Endothelial cell of umbilical vein (primary cell): ENCODE measurements around the gene CD200R1L. TPM values are rescaled to one million over a fixed set of nuclear protein-coding genes. Genes with fewer than 3 reads are reported as not detected.

Source experiments
- BruUV-seq: library from RNA; stranded (reverse); fragments of 400-500 nt; replicated peaks from 2 replicates; lab custom pipeline; 2021; lab: Mats Ljungman, UMichigan
- CTCF ChIA-PET: fragments of 300-600, 350-600 bp; sonication (Branson Sonifier 250); formaldehyde crosslinking; loops from one replicate; lab custom pipeline; 2021; ENCODE audit warnings: antibody characterized with exemption, inconsistent platforms; lab: Charles Lee
- POLR2A ChIA-PET: fragments of 300-600, 350-600 bp; sonication (Branson Sonifier 250); formaldehyde crosslinking; loops from one replicate; lab custom pipeline; 2021; ENCODE audit warnings: antibody characterized with exemption, inconsistent platforms; lab: Charles Lee
- DNase-seq: peaks from one replicate; pipeline ENCODE4 v3.0.0-alpha.2; 2011; ENCODE audit warnings: low read depth, low spot score
- FAIRE-seq: peaks from 2 replicates; lab custom pipeline; 2011; peaks lifted over from hg19 to GRCh38; lab: Jason Lieb, UNC
- H2AFZ ChIP-seq: 2 replicates; pipeline ENCODE4 v1.6.0; 2012; ENCODE audit warnings: low read depth, low read length, control low read depth, inconsistent platforms
- H3K27ac ChIP-seq: 2 replicates; pipeline ENCODE4 v1.5.1; 2011; ENCODE audit warnings: low read depth, mild to moderate bottlenecking, control low read depth, low read length, moderate library complexity; ENCODE audit not compliant: insufficient read depth
- H3K27me3 ChIP-seq, 2 experiments: 2 replicates each; pipeline versions ENCODE4 v1.6.0 to v1.6.1; 2011; ENCODE audit warnings: low read length in 2 of 2, mixed read lengths in 1 of 2; ENCODE audit not compliant: control insufficient read depth in 2 of 2, insufficient read depth in 2 of 2
- H3K36me3 ChIP-seq, 2 experiments: 2 replicates in 1 of 2; 3 replicates in 1 of 2; pipeline ENCODE4 v1.5.1; 2011; ENCODE audit warnings: low read length in 2 of 2, mild to moderate bottlenecking in 1 of 2, moderate library complexity in 1 of 2; ENCODE audit not compliant: control insufficient read depth in 2 of 2, insufficient read depth in 2 of 2; ENCODE audit errors: extremely low read depth in 1 of 2
- H3K4me1 ChIP-seq: 3 replicates; pipeline ENCODE4 v1.5.1; 2011; ENCODE audit warnings: mild to moderate bottlenecking, low read length; ENCODE audit not compliant: control insufficient read depth, insufficient read depth; ENCODE audit errors: extremely low read depth
- H3K4me2 ChIP-seq: 2 replicates; pipeline ENCODE4 v1.6.1; 2011; ENCODE audit warnings: low read length, control low read depth, mixed read lengths; ENCODE audit not compliant: insufficient read depth
- H3K4me3 ChIP-seq, 3 experiments: fragments of 200-600 bp in 1 of 3; sonication (generic), shearing (Covaris generic) in 1 of 3; replicated peaks in 1 of 3; 2 replicates each; pipeline ENCODE4 v1.5.1; 2011 to 2016; ENCODE audit warnings: control low read depth in 3 of 3, low read length in 3 of 3, mild to moderate bottlenecking in 2 of 3, inconsistent platforms in 1 of 3, low read depth in 1 of 3, moderate library complexity in 1 of 3; ENCODE audit not compliant: insufficient read depth in 1 of 3
- H3K79me2 ChIP-seq: 2 replicates; pipeline ENCODE4 v1.6.0; 2012; ENCODE audit warnings: low read length, inconsistent platforms; ENCODE audit not compliant: control insufficient read depth, insufficient read depth
- H3K9ac ChIP-seq: replicated peaks from 2 replicates; pipeline ENCODE3; 2011; ENCODE audit warnings: low read length, control low read depth; ENCODE audit not compliant: insufficient read depth; ENCODE audit errors: extremely low read depth
- H3K9me1 ChIP-seq: replicated peaks from 3 replicates; pipeline ENCODE4 v1.6.0; 2011; ENCODE audit warnings: mild to moderate bottlenecking, low read length; ENCODE audit not compliant: control insufficient read depth, insufficient read depth; ENCODE audit errors: extremely low read depth
- H3K9me3 ChIP-seq: replicated peaks from 2 replicates; pipeline ENCODE4 v1.5.1; 2012; ENCODE audit warnings: low read length, inconsistent platforms; ENCODE audit not compliant: control insufficient read depth, insufficient read depth
- H4K20me1 ChIP-seq: replicated peaks from 2 replicates; pipeline ENCODE3; 2011; ENCODE audit warnings: mild to moderate bottlenecking, low read length; ENCODE audit not compliant: control insufficient read depth, insufficient read depth; ENCODE audit errors: extremely low read depth
- EZH2 ChIP-seq: IDR thresholded peaks from 2 replicates; pipeline ENCODE4 v1.6.1; 2012; ENCODE audit warnings: borderline replicate concordance, low read depth, mild to moderate bottlenecking, moderate library complexity, low read length, inconsistent platforms; ENCODE audit not compliant: severe bottlenecking
- GATA2 ChIP-seq: IDR thresholded peaks from 2 replicates; pipeline ENCODE4 v1.7.0; 2011; ENCODE audit warnings: low read depth, mild to moderate bottlenecking, moderate library complexity, mixed read lengths, low read length; ENCODE audit not compliant: insufficient read length, insufficient read depth
- POLR2A ChIP-seq: IDR thresholded peaks from 2 replicates; pipeline ENCODE4 v1.6.1; 2012; ENCODE audit warnings: low read depth, mild to moderate bottlenecking, control low read depth, low read length
- POLR2AphosphoS5 ChIP-seq: IDR thresholded peaks from 2 replicates; pipeline ENCODE4 v1.6.1; 2012; ENCODE audit warnings: low read depth, mild to moderate bottlenecking, control low read depth, low read length, moderate library complexity; ENCODE audit not compliant: insufficient read depth
- dilution Hi-C: fragments of 300-500 bp; cut with MboI; formaldehyde crosslinking; loops from one replicate; pipeline ENCODE4 v1.15.0; 2019; ENCODE audit warnings: low sequenced_read_pairs; ENCODE audit not compliant: extremely low pct_ligation_motif_present
- intact Hi-C: fragments of 100-400 bp; cut with micrococcal nuclease; formaldehyde crosslinking; loops from one replicate; pipeline ENCODE4 v1.10.0; 2022
- polyA plus RNA-seq, 4 experiments: library from polyadenylated mRNA; depleted of rRNA in 3 of 4; stranded (reverse) in 3 of 4; unstranded in 1 of 4; fragments of >200 nt; gene quantifications; 2 replicates each; pipeline versions ENCODE4 v1.2.1 to v1.2.3, GENCODE V29; 2011 to 2012; ENCODE audit warnings: missing spikeins in 1 of 4
- total RNA-seq: library from RNA; stranded (reverse); gene quantifications from 2 replicates; pipeline ENCODE4 v1.2.3, GENCODE V29; 2021
- TF ChIP-seq, protein P1 (sequence below), 2 donors: IDR thresholded peaks; 1 replicate in 1 of 2; 2 replicates in 1 of 2; pipeline ENCODE4 v1.5.1; 2011; ENCODE audit warnings: low read length in 2 of 2, mild to moderate bottlenecking in 2 of 2, moderate library complexity in 2 of 2, control low read depth in 1 of 2, inconsistent platforms in 1 of 2, low read depth in 1 of 2; ENCODE audit not compliant: insufficient read depth in 1 of 2; ENCODE audit errors: extremely low read depth in 1 of 2
- TF ChIP-seq, protein P2 (sequence below): IDR thresholded peaks from 2 replicates; pipeline ENCODE4 v1.6.1; 2011; ENCODE audit not compliant: insufficient read depth, insufficient read length

CD200R1L gene
- total and polyA plus RNA-seq, 2 donors (not counting 3 experiments of a cell fraction or from before 2014, with no cell fraction given), result not detected

DNA sequence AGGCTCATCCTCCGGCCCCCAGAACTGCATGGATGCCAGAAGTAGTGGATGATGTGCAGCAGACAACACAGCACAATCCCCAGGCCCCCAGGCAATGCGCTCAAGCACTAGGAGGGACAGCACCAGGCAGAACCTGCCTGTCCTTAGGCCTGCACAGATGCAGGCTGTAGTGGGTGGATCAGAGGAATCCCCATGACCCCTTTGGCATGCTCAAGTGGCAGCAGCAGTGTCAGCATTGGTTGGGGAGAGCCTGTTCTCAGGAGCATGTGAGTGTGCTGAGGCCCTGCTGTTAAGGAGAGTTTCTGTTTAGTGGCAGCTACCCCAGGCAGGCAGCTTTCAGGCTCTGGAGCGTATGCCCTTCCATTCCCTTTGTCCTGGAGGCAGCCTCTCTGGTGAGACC is 25.1 kb upstream of the CD200R1L start:
- Histone ChIP-seq H3K9ac (no peak overlapping the region), H3K27ac (no peak overlapping the region), H3K4me3 (no peak overlapping the region), H2AFZ (no peak overlapping the region), H3K9me1 (no peaks in the 10 kb centered on the region), H3K4me2 (no peak overlapping the region), H4K20me1 (no peaks in the 10 kb centered on the region), H3K36me3 (no peaks in the 10 kb centered on the region), H3K9me3 (no peaks in the 10 kb centered on the region), H3K4me1 (no peaks in the 10 kb centered on the region), H3K79me2 (no peaks in the 10 kb centered on the region), H3K27me3 (no peaks in the 10 kb centered on the region)
- CTCF ChIA-PET, result no interaction called here
- no peak for FAIRE-seq
- DNase-seq, result no peak
- no TSS peak for BruUV-seq
- POLR2A ChIA-PET, result no interaction called here
- dilution Hi-C loops (no loop called here), intact Hi-C loops (no loop called here)
- TF ChIP-seq POLR2A, result no peak
- no peak for TF ChIP-seq POLR2AphosphoS5
- TF ChIP-seq, protein P1, sequence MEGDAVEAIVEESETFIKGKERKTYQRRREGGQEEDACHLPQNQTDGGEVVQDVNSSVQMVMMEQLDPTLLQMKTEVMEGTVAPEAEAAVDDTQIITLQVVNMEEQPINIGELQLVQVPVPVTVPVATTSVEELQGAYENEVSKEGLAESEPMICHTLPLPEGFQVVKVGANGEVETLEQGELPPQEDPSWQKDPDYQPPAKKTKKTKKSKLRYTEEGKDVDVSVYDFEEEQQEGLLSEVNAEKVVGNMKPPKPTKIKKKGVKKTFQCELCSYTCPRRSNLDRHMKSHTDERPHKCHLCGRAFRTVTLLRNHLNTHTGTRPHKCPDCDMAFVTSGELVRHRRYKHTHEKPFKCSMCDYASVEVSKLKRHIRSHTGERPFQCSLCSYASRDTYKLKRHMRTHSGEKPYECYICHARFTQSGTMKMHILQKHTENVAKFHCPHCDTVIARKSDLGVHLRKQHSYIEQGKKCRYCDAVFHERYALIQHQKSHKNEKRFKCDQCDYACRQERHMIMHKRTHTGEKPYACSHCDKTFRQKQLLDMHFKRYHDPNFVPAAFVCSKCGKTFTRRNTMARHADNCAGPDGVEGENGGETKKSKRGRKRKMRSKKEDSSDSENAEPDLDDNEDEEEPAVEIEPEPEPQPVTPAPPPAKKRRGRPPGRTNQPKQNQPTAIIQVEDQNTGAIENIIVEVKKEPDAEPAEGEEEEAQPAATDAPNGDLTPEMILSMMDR (IDR thresholded peaks at IDR 0.05; ENCODE audit: extremely low read depth in 1 of 2, insufficient read depth in 1 of 2, low read depth in 1 of 2, low read length in 2 of 2), result no peak
- TF ChIP-seq, protein P2, sequence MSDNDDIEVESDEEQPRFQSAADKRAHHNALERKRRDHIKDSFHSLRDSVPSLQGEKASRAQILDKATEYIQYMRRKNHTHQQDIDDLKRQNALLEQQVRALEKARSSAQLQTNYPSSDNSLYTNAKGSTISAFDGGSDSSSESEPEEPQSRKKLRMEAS, result no peak

DNA sequence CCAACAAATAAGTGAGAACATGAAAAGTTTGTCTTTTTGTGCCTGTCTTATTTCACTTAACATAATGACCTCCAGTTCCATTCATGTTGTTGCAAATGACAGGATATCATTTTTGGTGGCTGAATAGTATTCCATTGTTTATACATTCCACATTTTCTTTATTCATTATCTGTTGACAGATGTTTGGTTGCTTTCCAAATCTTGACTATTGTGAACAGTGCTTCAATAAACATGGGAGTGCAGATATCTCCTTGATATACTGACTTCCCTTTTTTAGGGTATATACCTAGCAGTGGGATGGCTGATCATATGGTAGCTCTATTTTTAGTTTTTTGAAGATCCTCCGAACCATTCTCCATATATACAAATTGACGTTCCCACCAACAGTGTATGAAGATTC is 19.1 kb upstream of the CD200R1L start:
- Histone ChIP-seq H3K9me3 (no peaks in the 10 kb centered on the region), H3K36me3 (no peaks in the 10 kb centered on the region), H4K20me1 (no peaks in the 10 kb centered on the region), H2AFZ (no peak overlapping the region), H3K27ac (no peak overlapping the region), H3K79me2 (no peaks in the 10 kb centered on the region), H3K27me3 (no peaks in the 10 kb centered on the region), H3K4me1 (no peaks in the 10 kb centered on the region), H3K4me2 (no peak overlapping the region), H3K9me1 (no peaks in the 10 kb centered on the region), H3K4me3 (no peak overlapping the region), H3K9ac (no peak overlapping the region)
- TF ChIP-seq POLR2AphosphoS5, result no peak
- TF ChIP-seq GATA2, result no peak
- TF ChIP-seq EZH2, result no peak
- TF ChIP-seq POLR2A, result no peak
- DNase-seq (no peak), FAIRE-seq (no peak)
- no TSS peak for BruUV-seq
- dilution Hi-C loops (no loop called here), intact Hi-C loops (no loop called here)
- POLR2A ChIA-PET, result no interaction called here
- CTCF ChIA-PET, result no interaction called here
